ENCODE measurements around the gene KAT6B.

DNA sequence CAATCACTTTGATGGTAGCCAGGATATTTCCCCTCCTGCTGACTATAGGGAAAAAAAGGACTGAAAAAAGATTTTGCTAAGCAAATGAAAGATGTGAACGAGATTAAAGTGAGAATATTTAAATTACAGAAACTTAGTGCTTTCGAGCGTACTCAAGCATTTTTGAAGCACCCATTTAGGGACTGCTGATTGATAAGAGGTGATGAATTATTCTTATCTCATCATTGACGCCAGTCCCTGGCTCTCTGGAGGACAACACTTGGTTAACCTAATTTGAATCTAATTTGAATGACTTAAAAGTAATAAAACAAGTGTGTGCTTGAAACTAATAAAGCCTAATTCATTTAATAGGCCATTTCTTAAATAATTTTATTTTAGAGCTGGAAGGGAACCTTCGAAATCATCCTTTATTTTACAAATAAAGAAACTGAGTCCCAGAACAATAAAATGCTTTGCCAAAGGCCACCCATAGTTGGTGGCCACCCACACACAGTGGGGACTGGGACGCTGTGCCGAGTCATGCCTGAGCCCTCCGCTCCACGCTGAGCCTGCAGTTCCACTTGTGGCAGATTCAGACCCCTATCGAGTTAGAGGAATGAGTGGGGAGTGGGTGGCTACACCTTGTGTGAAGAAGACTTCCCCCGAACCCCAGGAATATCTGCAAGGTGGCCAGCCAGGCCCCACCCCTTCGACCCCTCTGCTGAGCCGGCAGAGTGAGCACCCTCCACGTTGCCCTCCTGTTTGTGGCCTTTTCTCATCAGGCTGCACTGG, 223.9 kb downstream of the KAT6B start:
- TF ChIP-seq, protein P1, sequence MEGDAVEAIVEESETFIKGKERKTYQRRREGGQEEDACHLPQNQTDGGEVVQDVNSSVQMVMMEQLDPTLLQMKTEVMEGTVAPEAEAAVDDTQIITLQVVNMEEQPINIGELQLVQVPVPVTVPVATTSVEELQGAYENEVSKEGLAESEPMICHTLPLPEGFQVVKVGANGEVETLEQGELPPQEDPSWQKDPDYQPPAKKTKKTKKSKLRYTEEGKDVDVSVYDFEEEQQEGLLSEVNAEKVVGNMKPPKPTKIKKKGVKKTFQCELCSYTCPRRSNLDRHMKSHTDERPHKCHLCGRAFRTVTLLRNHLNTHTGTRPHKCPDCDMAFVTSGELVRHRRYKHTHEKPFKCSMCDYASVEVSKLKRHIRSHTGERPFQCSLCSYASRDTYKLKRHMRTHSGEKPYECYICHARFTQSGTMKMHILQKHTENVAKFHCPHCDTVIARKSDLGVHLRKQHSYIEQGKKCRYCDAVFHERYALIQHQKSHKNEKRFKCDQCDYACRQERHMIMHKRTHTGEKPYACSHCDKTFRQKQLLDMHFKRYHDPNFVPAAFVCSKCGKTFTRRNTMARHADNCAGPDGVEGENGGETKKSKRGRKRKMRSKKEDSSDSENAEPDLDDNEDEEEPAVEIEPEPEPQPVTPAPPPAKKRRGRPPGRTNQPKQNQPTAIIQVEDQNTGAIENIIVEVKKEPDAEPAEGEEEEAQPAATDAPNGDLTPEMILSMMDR (IDR thresholded peaks at IDR 0.05): no peak
- TF ChIP-seq POLR2A (IDR thresholded peaks at IDR 0.05): no peak

All from vagina (tissue), 2 donors.